GM23248 (cell line): ENCODE measurements around the gene SLF1. TPM values are rescaled to one million over a fixed set of nuclear protein-coding genes. Genes with fewer than 3 reads are reported as not detected.
"Not testable (repeated sequence)": the region's sequence is repeated elsewhere in the genome, so short reads cannot be mapped to it uniquely, and the experiment has no call there.

Experiments
- DNase-seq: peaks from one replicate; pipeline ENCODE4 v3.0.0-alpha.2; 2015
- H2AFZ ChIP-seq: fragments of 200-600 bp; sonication (generic); 2 replicates; pipeline ENCODE4 v1.6.1; 2016; ENCODE audit warnings: antibody characterized with exemption
- H3F3A ChIP-seq: fragments of 200-600 bp; sonication (generic); 2 replicates; pipeline ENCODE4 v1.6.1; 2016; ENCODE audit warnings: mild to moderate bottlenecking, antibody characterized with exemption, mixed run types; ENCODE audit not compliant: insufficient read depth
- H3K27ac ChIP-seq: fragments of 200-600 bp; sonication (generic); 2 replicates; pipeline ENCODE4 v1.5.1; 2016; ENCODE audit warnings: mild to moderate bottlenecking
- H3K27me3 ChIP-seq: fragments of 200-600 bp; sonication (generic); replicated peaks from 2 replicates; pipeline ENCODE4 v1.6.1; 2016; ENCODE audit warnings: mild to moderate bottlenecking; ENCODE audit not compliant: insufficient read depth
- H3K36me3 ChIP-seq: fragments of 200-600 bp; sonication (generic); 2 replicates; pipeline ENCODE4 v1.6.1; 2016; ENCODE audit warnings: low read depth, mild to moderate bottlenecking
- H3K4me1 ChIP-seq: fragments of 200-600 bp; sonication (generic); 2 replicates; pipeline ENCODE4 v1.6.1; 2016; ENCODE audit warnings: mild to moderate bottlenecking; ENCODE audit not compliant: insufficient read depth
- H3K4me2 ChIP-seq: fragments of 200-600 bp; sonication (generic); one replicate; pipeline ENCODE4 v1.6.1; 2016; ENCODE audit warnings: mild to moderate bottlenecking; ENCODE audit not compliant: unreplicated experiment
- H3K4me3 ChIP-seq: fragments of 200-600 bp; sonication (generic); 2 replicates; pipeline ENCODE4 v1.5.1; 2016; ENCODE audit warnings: mild to moderate bottlenecking
- H3K79me2 ChIP-seq: fragments of 200-600 bp; sonication (generic); 2 replicates; pipeline ENCODE4 v1.6.1; 2016; ENCODE audit warnings: mild to moderate bottlenecking; ENCODE audit not compliant: insufficient read depth
- H3K9ac ChIP-seq: fragments of 200-600 bp; sonication (generic); 2 replicates; pipeline ENCODE4 v1.6.1; 2016; ENCODE audit warnings: mild to moderate bottlenecking
- H3K9me2 ChIP-seq: fragments of 200-600 bp; sonication (generic); 2 replicates; pipeline ENCODE4 v1.6.1; 2016; ENCODE audit warnings: mixed run types, mild to moderate bottlenecking, moderate library complexity; ENCODE audit not compliant: insufficient read depth
- H3K9me3 ChIP-seq: fragments of 200-600 bp; sonication (generic); one replicate; pipeline ENCODE4 v1.6.1; 2017; ENCODE audit warnings: low read depth
- H4K20me1 ChIP-seq: fragments of 200-600 bp; sonication (generic); 2 replicates; pipeline ENCODE4 v1.6.0; 2016; ENCODE audit not compliant: insufficient read depth
- EZH2 ChIP-seq: fragments of 200-600 bp; sonication (generic); IDR thresholded peaks from 2 replicates; pipeline ENCODE4 v1.6.1; 2018; ENCODE audit warnings: antibody characterized with exemption, mild to moderate bottlenecking; ENCODE audit not compliant: insufficient read depth, poor library complexity, severe bottlenecking
- EZH2phosphoT487 ChIP-seq: fragments of 200-600 bp; sonication (generic); IDR thresholded peaks from 2 replicates; pipeline ENCODE4 v1.6.1; 2018; ENCODE audit warnings: antibody characterized with exemption, moderate library complexity, mild to moderate bottlenecking, low read depth; ENCODE audit not compliant: insufficient read depth
- WGBS, 2 experiments: methylation state at CpG; one replicate each; pipeline ENCODE4 v1.1.6; 2015 to 2017; ENCODE audit warnings: low lambda C conversion rate in 2 of 2, low coverage in 1 of 2; ENCODE audit errors: missing lambda C conversion rate in 2 of 2; 5-methylcytosine and 5-hydroxymethylcytosine counted together
- in situ Hi-C: fragments of 300-500 bp; cut with MboI; formaldehyde crosslinking; loops from 2 replicates; pipeline ENCODE4 v1.15.0; 2020
- polyA plus RNA-seq: library from polyadenylated mRNA; unstranded; fragments of >200 nt; fragmentation: Nextera tagmentation; extraction: Ambion mirVana; gene quantifications from 2 replicates; pipeline ENCODE4 v1.2.1, GENCODE V29; 2016
- total RNA-seq: library from RNA; depleted of rRNA; stranded (reverse); fragments of >200 nt; shearing (Covaris generic); gene quantifications from 2 replicates; pipeline ENCODE4 v1.2.3, GENCODE V29; 2014; rRNA removed

The SLF1 gene
- total RNA-seq = 4.3 and 6.1 TPM in 2 replicates
- polyA plus RNA-seq = 4.6 and 7.3 TPM in 2 replicates

GRCh38 chr5:94618493-94619328 is at the start of gene SLF1, which contains the start of gene KIAA0825:
Gene SLF1, plus strand, starts transcription at chr5:94618669. Its CDS starts 10,142 bp downstream, at chr5:94628811.
Gene KIAA0825, minus strand, starts transcription at chr5:94618604. Its CDS starts 81,478 bp downstream, at chr5:94537126.
- in situ Hi-C loops = no loop called here
- Histone ChIP-seq H3K9ac (peak within 1 kb of the TSS; percentile 77), H3K9me2 (no peaks in the 10 kb centered on the region), H3K4me1 (peaks cover 22% of the 10 kb centered on the region), H3F3A (peaks cover 17% of the 10 kb centered on the region; the same call in 1 of the 2 replicates), H3K79me2 (peaks cover 74% of the 10 kb centered on the region), H3K4me3 (peak within 1 kb of the TSS; percentile 98), H3K4me2 (peak within 1 kb of the TSS; percentile 96), H2AFZ (peak within 1 kb of the TSS; percentile 99), H3K9me3 (no peaks in the 10 kb centered on the region), H3K27ac (peak within 1 kb of the TSS; percentile 68), H3K27me3 (no peaks in the 10 kb centered on the region), H3K36me3 (no peaks in the 10 kb centered on the region), H4K20me1 (no peaks in the 10 kb centered on the region)
- WGBS, 2 experiments = 1 to 2% methylated on average over 48 to 63 of the region's 63 CpGs
- peak; percentile 97 for DNase-seq
- TF ChIP-seq EZH2phosphoT487 = no peak
- no peak for TF ChIP-seq EZH2

- H3K9me2 ChIP-seq = no peaks in the 10 kb centered on the region
- H3K79me2 ChIP-seq = no peaks in the 10 kb centered on the region
- no peaks in the 10 kb centered on the region for H3K4me1 ChIP-seq
- no peak for DNase-seq
- H3K27me3 ChIP-seq = no peaks in the 10 kb centered on the region
- no peaks in the 10 kb centered on the region for H3K9me3 ChIP-seq
- no peak overlapping the region for H3K4me2 ChIP-seq
- TF ChIP-seq EZH2 = no peak
- H3K27ac ChIP-seq = no peak overlapping the region
- H3F3A ChIP-seq = no peaks in the 10 kb centered on the region
- in situ Hi-C loops = no loop called here
- no peak overlapping the region for H2AFZ ChIP-seq
- H3K4me3 ChIP-seq = no peak overlapping the region
- H3K9ac ChIP-seq = no peak overlapping the region
- H3K36me3 ChIP-seq = no peaks in the 10 kb centered on the region
- no peaks in the 10 kb centered on the region for H4K20me1 ChIP-seq
Measured at GRCh38 chr5:94571415-94571814, 47.1 kb upstream of the SLF1 start.

- DNase-seq, H4K20me1 ChIP-seq, H3K9ac ChIP-seq, H3K4me1 ChIP-seq, H2AFZ ChIP-seq, H3K27ac ChIP-seq, H3K4me3 ChIP-seq, H3K79me2 ChIP-seq, H3K27me3 ChIP-seq, H3K9me2 ChIP-seq, H3K36me3 ChIP-seq, H3F3A ChIP-seq, H3K4me2 ChIP-seq, H3K9me3 ChIP-seq, in situ Hi-C loops: not testable (repeated sequence)
- 88 to 96% methylated on average over 1 of the region's 1 CpG for WGBS, 2 experiments
Measured at GRCh38 chr5:94573349-94573748, 45.1 kb upstream of the SLF1 start.

- Histone ChIP-seq H3K4me2 (no peak overlapping the region), H3K9ac (no peak overlapping the region), H3F3A (no peaks in the 10 kb centered on the region), H3K79me2 (no peaks in the 10 kb centered on the region), H3K27me3 (no peaks in the 10 kb centered on the region), H4K20me1 (no peaks in the 10 kb centered on the region), H3K4me1 (no peaks in the 10 kb centered on the region), H2AFZ (no peak overlapping the region), H3K36me3 (no peaks in the 10 kb centered on the region), H3K9me2 (no peaks in the 10 kb centered on the region), H3K27ac (no peak overlapping the region), H3K9me3 (peaks cover 3% of the 10 kb centered on the region), H3K4me3 (no peak overlapping the region)
- 84 to 85% methylated on average over 4 of the region's 4 CpGs for WGBS, 2 experiments
- no peak for TF ChIP-seq EZH2phosphoT487
- TF ChIP-seq EZH2 = no peak
- no peak for DNase-seq
- in situ Hi-C loops = no loop called here
Measured at GRCh38 chr5:94575196-94575595, 43.3 kb upstream of the SLF1 start.
